GM12892 (cell line): ENCODE results near the gene CDH22.

Experiments used
- POLR2A ChIP-seq: IDR thresholded peaks from 2 replicates; pipeline ENCODE4 v1.6.1; 2011; ENCODE audit warnings: low read depth, low read length, control low read depth
- POLR2AphosphoS5 ChIP-seq: IDR thresholded peaks from 2 replicates; pipeline ENCODE4 v1.6.1; 2011; ENCODE audit warnings: low read depth, low read length, control low read depth
- TAF1 ChIP-seq: IDR thresholded peaks from 2 replicates; pipeline ENCODE4 v1.6.1; 2011; ENCODE audit warnings: low read depth, mild to moderate bottlenecking, control low read depth, low read length, borderline replicate concordance

DNA sequence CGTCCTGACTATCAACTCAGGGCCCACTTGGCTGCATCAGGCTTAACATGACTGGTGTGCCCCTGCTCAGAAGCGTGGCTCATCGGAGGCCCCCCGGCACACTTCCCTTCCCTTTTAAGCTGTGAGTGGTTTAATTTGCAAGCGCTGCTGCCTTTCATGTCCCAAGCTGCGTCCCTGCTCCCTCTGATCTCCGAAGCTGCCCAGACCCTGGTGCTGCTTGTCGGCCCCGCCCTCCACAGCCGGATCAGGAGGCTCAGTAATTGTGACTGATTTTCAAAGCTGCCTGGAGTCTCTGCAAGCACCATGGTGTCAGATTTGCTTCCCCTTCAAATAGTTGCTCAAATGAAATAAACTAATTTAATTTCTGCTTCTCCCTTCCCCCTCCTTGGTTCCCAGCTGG is 71.1 kb downstream of the CDH22 start:
- TF ChIP-seq POLR2AphosphoS5: no peak
- TF ChIP-seq POLR2A: no peak
- TF ChIP-seq TAF1: no peak
